GM18499 (cell line): Measurements from ENCODE around the gene PRSS56.

ENCODE experiments used
- ATAC-seq: cut with Tn5 transposase; IDR thresholded peaks from one replicate; pipeline ENCODE4 v1.9.1; 2021; ENCODE audit warnings: moderate number of reproducible peaks; ENCODE audit not compliant: insufficient read depth, unreplicated experiment

The PRSS56 gene

DNA sequence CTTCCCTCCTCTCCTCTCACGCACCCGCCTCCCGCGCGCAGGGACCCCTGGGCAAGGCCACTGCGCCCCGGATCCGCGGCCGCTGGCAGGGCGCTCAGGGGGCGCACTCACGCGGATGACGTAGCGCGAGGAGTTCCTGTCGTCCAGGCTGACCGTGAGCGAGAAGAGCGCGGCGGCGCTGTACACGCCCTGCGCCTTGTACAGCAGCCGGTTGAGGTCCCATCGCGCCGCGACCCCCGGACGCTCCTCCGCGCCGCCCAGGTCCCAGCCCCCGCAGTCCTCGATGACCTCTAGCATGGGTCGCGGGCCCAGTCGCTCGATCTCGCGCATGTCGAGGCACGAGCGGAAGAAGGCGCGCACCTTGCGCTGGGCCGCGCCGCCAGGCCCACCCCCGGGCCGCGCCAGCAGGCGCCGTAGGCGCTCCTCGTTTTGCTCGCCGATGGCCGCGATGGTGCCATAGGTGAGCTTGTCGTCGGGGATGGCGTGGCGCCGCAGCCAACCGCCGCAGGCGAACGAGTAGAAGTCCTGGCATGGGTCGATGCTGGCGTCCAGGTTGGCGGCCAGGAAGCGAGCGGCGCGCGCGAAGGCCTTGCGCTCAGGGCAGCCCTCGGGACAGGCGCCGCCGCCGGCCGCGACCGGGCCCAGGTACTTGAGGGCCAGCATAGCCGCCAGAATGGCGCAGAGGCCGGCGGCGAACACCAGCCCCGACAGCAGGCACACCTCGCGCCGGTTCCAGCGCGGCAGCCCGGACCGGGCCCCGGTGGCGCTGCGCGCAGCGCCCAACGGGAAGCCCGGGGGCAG, 34.2 kb upstream of the PRSS56 start:
- no peak for ATAC-seq

DNA sequence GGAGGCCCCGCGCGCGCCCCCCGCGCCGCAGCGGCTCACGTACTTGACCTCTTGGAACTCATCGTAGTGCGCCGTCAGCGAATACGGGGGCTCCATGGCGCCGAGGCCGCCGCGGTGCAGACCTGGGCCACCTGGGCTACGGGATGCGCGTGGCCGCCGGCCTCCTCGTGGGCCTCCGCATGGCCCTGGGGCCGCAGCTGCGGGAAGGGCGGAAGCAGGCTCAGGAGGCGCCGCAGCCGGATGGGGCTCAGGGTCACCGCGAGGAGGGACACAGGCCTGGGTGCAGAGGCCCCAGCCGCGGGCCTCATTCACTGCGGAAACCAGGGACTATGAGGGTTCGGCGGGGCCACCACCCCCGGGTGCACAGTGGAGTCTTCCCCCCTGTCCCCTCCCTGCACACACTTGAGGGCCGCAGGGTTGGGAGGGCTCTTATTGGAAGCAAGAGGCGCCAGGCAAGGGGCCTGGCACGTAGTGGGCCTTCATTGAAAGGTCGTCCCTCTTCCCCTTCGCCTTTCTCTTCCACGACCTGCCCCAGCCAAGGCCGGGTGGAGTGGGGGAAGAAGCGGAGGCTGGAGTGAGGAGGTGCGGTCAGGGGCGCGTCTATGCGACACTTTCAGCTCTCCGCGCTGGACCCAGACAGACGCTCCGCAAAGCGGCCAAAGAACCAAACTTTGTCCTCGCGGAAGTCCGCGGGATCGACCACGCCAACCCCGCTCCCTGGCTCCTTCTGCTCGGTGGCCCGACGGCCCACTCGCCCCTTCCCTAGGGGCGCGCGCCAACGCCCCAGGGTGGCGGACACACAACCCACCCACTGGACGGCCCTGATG, 33.4 kb upstream of the PRSS56 start:
- no peak for ATAC-seq

DNA sequence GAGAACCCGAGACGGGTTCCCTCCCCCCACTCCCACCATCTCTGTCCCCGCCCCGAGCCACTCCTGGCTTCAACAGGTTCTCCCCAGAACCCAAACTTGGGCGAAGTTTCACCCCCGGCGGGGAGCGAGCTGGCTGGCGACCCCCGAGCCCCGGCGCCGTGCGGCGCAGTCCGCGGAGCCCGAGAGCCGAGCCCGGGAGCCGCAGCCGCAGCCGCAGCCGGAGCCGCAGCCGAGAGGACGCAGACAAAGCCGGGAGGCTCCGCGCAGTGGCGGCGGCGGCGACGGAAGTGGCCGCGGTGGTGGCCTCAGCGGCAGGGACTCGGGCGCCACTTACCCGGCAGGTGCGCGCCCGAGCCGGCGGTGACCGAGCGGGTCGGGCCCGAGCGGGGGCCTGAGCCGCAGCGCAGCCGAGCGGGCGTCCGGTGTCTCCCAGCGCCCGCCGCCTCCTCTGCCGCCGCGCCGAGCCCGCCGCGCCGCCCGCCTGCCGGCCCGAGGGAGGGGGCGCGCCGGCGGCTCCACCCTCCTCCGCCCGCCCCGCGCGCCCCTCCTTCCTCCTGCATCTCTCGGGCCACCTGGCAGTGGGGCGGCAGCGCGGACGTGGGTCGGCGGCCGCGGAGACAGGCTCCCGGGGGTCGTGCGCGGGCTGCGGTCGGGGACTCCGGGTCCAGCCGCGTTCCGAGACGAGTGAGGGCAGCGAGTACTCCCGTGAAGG, 32.6 kb upstream of the PRSS56 start, which contains the start of gene ECEL1:
Gene ECEL1, minus strand, starts transcription at position 450 of the 712 bp plus-strand sequence. CDS start 1,181 bp downstream, outside the sequence.
- ATAC-seq = no peak

DNA sequence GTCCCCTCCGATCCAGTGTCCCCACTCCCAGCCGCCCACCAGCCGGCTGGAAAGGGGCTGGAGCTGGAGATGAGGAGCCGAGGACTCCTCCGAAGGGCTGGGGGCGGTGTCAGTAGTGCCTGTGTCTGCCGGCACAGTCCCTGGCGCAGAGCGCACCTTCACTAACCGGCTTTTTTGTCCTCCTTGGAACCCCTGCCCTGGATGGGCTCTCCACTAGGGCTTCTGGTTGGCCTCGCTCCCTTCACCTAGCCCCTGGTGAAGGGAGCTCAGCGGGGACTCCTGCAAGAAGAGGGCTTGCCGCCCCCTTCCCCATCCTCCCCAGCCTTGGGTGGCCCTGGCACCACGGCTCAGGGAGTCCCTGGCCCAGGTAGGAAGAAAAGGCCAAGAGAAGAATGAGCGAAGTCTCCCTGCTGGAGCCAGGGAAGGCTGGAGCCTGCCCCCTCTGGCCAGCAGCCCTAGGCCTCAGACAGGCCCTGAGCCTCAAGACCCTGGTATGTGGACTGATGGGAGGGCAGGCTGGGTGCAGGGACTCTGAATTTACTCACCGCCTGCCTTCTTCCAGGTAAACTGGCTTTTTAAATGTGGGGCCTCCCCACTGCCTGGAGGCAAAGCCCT, 32.0 kb upstream of the PRSS56 start:
- no peak for ATAC-seq

DNA sequence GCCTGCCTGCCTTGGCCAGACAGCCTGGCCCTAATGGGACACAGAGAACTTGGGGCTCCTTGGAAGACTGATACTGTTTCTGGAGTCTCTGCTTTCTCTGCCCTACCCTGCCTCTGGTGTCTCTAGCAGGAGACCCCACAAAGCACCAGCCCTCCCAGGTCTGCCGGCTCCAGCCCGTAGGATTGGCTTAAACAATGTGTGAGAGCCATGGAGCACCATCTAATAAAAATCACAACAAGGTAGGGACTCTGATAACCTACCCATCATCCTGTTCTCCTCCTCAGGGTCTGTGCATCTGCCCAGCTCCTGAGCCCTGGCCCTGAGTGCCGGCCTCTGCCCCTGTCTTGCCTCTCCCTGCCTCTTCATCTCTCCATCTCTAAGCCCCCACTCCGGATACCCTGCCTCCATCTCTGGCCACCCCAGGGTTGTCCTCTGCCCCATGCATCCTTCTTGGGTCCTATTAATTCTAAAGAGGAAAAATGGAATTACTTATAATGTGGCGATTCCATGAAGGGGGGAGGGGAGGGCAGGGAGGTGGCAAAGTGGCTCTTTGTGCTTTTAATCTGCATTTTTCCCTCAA, 31.4 kb upstream of the PRSS56 start:
- ATAC-seq = no peak

DNA sequence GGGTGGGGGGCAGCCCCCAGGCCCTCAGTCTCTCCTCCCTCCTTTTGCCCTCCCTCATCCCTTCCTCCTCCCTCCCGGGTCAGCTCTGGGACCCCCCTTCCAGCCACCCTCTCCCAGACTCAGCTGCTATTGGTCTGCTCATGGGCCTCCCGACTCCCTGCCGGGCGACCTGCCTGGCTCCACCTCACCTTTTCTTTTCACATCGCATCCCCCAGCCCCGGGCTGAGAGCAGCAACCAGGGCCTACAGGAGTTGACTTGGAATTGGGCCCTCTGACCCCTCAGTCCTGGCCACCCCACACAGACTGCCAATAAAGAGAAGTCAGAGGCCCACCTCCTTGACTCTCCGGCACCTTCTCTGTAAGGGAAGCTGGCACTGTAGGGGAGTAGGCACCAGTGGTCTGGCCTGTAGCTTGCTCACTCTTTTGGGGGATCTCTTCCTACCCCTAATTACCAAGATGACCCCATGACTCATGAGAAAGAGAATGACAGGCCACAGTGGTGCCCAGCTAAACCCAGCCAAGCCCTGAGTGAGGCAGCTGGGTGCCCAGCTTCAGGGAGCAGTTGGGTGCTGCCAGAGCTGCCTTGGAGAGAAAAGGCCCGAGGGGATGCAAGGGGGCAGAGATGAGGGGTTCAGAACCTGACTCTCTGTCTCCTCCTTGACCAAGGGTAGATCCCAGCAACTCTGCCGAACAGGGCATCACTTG, 30.5 kb upstream of the PRSS56 start:
- ATAC-seq = no peak

DNA sequence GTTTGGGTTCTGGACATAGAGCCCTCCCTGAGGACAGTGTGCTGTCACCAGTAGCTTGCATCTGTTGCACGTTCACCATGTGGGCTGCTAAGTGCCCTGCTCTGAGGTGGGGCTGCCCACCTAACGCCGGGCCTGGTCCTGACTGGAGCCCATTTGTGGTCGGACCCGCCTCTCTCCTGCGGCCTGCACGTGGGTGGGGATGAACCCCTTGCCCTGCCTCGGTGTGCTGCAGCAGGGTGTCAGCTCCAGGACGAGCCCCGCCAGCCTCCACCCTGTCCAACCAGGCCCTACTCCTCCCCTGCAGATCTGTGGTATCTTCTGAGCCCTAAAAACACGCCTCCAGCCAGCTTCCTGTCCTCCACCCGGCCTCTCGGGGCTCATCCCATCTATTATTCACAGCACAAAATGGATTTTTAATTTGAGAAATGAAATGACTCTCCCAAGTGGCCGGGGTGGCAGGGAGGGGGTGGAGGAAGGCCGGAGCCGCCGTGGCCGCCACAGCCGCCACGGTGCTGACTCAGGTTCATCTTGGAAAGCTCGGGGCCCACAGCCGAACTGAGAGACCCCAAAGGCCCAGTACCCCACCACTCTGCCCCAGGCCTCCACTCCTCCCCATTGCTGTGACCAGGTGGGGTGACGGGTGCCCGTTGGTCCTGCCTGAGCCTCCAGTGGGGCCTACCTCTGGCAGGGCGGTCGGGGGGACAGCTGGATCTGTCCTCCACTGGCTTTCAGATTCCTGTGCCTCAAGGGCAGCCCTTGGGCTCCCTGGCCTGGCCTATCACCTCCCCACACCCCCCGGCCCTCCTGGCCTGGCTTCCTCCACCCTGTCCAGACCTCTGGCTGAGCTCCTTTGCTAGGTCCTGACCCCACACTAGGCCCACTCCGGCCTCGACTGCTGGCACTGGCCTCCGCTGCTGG, 29.7 kb upstream of the PRSS56 start:
- ATAC-seq = no peak

DNA sequence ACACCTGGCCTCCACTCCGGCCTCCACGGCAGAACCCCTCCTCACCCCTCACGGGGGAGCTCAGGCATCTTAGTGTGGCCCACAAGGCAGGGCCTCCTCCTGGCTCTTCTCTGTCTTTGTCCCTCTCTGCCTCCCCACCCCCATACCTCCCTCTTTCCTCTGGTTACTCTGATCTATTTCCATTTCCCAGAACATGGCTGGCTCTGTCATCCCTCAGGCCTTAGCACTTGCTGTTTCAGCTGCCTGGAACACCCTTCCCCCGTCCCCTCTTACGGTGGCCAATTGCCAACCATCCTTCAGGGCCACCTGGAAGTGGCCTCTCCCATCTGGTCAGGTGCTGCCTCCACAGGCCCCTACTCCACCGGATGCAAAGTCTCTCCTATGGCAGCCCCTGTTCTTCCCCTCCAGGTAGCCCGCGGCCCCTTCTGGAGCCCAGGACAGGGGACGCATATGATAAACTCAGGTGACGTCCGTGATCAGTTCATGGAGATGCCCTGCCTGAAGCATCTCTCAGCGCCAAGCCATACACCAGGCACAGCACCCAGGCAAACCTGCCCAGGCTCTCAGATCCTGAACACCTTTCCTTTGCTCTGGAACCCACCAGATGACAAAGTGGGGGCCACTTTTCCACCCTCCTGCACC, 28.9 kb upstream of the PRSS56 start:
- ATAC-seq = no peak

DNA sequence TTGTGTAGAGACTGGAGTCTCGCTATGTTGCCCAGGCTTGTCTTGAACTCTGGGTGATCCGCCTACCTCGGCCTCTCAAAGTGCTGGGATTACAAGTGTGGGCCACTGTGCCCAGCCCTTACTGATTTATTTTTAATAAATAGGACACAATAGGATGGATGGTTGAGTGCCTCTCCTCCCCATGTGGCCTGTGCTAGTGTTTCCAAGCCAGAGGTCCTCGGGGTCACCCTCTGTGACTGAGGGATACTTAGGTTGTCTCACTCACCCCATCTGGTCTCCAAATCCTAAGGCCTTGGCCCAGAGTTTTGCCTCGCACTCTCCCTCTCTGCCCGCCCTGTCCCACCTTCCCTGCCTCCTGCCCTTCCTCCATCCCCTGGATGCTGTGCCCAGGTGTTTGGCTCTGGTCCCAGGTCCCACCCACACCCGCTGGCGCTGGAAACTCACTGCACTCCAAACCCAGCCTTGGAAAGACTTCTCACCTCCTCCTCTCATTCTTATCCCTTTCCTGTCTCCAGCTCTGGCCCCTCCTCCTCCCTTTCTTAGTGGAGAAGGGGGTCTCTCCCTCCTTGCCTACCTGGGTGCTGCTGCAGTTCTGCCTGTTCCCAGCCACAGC, 27.8 kb upstream of the PRSS56 start:
- ATAC-seq = no peak

DNA sequence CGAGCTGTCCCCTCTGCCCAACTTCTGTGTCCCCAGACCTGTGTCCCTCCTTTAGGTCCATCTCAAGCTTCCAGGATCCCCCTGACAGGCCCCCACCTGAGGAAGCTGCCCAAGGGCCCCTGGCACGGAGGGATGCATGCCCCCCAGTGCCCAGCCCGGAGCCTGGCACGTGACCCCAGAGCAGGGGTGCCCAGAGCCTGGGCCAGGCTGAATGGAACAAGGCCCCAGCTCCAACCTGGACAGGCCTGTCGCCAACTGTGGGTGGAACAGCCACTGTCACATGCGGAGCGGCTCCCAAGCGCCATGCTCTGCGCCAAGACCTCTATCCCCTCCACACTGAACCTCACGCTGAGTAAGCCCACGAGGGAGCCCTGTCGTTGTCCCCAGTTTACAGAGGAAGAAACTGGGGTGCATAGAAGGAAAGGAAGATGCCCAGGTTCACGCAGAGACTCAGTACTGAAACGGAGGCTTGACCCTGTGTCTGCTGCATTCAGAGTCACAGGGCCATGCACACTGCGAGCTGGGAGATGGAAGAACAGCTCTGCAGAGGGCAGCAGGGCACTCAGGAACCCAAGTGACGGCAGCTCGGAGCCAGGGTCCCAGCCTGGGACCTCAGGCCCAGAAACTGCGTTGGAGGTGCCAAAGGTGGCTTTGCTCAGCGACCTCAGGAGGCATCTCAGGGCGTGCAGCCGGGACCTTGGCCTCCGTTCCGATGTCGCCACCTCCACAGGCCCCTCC, 27.1 kb upstream of the PRSS56 start:
- ATAC-seq = no peak

DNA sequence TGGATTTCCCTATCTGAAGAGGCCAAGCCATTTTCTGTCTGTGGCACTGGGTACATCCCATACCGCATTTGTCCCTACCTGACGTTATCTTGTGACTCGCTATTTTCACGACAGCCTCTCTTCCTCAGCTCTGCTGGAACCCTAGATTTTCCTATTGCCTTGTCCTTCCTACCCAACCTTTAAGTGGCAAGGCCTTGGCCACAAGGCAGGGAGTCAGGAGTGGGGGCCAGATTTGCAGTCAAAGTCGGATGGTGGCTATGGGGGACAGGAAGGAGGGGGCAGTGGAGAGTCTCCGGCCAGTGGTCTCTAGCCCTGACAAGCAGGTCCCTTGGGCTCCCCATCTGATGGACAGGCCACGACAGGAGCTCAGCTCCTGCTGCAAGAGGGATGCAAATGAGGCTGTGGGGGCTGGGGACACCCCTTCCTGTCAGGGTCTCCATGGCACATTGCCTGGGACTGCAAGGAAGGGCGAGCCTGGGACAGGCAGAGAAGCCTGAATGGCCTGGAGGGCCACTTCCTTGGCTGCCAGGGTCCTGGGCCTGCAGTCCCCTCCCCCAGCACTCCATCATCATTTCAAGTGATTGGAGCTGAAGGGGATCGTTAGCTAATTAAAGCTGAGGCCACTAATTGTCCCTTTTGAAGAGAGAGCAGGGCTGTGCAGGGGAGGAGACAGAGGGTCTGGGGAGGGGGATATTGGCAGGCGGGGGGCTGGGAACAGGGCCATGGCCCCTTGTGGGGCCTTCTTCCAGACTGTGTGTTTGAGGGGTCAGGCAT, 26.3 kb upstream of the PRSS56 start:
- no peak for ATAC-seq

DNA sequence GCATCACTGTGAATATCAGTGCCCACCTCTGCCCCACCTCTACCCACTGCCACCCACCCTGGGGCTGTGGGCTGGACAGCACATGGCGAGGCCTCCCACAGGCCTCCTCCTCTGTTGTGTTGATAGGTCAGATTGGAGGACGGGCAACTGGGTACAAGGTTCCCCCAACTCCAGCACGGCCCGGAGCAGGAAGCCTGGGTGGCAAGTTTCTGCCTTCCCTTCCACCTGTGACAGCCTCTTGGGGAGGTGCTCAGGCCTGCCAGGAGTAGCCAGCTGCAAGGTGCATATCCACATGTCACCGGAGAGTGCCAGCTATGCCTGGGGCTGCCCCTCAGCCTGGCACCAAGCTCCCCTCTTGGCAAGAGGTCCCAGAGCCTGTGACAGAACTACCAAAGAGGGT, 25.6 kb upstream of the PRSS56 start:
- no peak for ATAC-seq

DNA sequence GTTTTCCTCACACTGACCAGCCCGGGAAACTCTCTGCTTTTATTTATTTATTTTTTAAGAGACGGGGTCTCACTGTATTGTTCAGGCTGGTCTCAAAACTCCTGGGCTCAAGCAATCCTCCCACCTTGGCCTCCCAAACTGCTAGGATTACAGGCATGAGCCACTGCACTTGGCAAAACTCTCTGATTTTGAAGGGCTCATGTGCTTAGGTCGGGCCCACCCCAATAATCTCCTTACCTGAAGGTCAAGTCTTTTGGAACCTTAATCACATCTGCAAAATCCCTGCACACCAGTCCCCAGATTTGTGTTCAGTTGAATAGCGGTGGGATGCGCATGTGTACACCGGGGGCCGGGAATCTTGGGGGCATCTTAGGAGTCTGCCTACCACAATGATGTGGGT, 24.9 kb upstream of the PRSS56 start:
- no peak for ATAC-seq

DNA sequence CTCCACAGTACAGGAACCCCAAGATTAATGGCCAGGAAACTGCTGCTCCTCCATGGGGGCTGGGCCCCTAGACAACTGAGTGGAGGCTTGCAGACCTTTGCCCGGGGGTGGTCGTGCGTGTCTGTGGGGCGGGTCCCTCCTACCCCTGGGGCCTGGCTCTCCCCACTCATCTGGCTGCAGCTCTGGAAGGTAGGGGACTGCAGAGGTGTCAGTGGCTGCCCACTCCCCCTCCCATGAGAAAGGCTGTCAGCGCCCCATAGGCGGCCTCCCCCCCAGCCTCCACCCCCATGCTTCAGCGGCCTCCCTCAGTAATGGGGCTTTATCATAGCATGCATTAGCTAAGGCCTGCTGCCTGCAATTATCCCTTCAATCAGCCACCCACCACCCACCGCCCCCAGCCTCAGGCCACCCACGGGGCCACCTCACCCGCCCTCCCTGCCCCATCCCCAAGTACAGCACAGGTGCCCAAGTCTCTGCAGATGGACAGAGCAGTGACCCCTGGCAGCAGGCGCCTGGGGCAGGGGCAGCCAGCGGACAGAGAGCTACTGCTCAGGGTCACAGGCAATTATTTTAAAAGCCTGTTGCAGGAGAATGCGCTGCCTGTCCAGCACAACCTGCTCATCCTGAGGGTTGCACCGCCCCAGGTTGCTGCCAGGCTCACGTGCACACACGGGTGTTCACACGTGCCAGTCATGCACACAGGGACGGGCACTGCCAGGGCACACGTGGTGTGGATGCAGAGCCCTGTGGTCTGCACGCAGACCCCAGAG, 23.5 kb upstream of the PRSS56 start:
- ATAC-seq = no peak

DNA sequence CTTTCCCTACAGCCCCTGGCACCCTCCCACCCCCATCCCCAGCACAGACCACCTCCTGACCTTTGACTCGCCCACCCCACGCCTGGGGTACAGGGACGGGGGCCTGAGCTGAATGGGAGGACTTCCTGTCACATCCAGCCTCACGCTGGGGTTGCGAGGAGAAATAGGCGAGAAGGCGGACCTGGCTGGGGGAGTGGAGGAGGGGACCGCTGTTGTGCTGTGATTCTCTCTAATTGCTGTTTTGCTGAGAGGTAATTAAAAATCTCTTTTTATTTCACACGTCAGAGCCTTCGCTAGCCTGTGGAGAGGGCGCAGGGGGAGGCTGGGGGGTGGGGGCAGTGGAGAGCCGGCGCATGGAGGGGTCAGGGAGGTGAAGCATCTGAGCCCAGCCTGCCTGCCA, 22.8 kb upstream of the PRSS56 start:
- ATAC-seq = no peak
